ENCODE data around the gene LINGO1. TPM values are rescaled to one million over a fixed set of nuclear protein-coding genes. Genes with fewer than 3 reads are reported as not detected.

Gene LINGO1
- total and polyA plus RNA-seq, 2 donors (not counting 3 experiments of a cell fraction or from before 2014, with no cell fraction given), result 0.15 to 0.33 TPM

- H3K9me1 ChIP-seq (replicated peaks; ENCODE audit: control insufficient read depth, extremely low read depth, insufficient read depth, low read length), result no peaks in the 10 kb centered on the region
- dilution Hi-C loops (cut with MboI; ENCODE audit: extremely low pct_ligation_motif_present, low sequenced_read_pairs), result no loop called here
- CTCF ChIA-PET, result no interaction called here
- H3K27me3 ChIP-seq (ENCODE audit: control insufficient read depth in 2 of 2, insufficient read depth in 2 of 2, low read length in 2 of 2), result peaks cover 6 to 11% of the 10 kb centered on the region in 2 experiments
- no peaks in the 10 kb centered on the region for H3K79me2 ChIP-seq (ENCODE audit: control insufficient read depth, insufficient read depth, low read length)
- H4K20me1 ChIP-seq (replicated peaks; ENCODE audit: control insufficient read depth, extremely low read depth, insufficient read depth, low read length), result no peaks in the 10 kb centered on the region
- no peak overlapping the region for H3K4me3 ChIP-seq (replicated peaks in 1 of 3; ENCODE audit: insufficient read depth in 1 of 3, low read depth in 1 of 3, low read length in 3 of 3)
- no peaks in the 10 kb centered on the region for H3K9me3 ChIP-seq (replicated peaks; ENCODE audit: control insufficient read depth, insufficient read depth, low read length)
- no peak overlapping the region for H2AFZ ChIP-seq (ENCODE audit: low read depth, low read length)
- no peaks in the 10 kb centered on the region for H3K4me1 ChIP-seq (ENCODE audit: control insufficient read depth, extremely low read depth, insufficient read depth, low read length)
- H3K9ac ChIP-seq (replicated peaks; ENCODE audit: extremely low read depth, insufficient read depth, low read length), result no peak overlapping the region
- no peaks in the 10 kb centered on the region for H3K36me3 ChIP-seq (ENCODE audit: control insufficient read depth in 2 of 2, extremely low read depth in 1 of 2, insufficient read depth in 2 of 2, low read length in 2 of 2)
- DNase-seq (ENCODE audit: low read depth, low spot score), result no peak
- BruUV-seq (replicated peaks), result no TSS peak
- no peak overlapping the region for H3K4me2 ChIP-seq (ENCODE audit: insufficient read depth, low read length)
- FAIRE-seq, result no peak
- POLR2A ChIA-PET, result no interaction called here
- no peak for TF ChIP-seq JUN (IDR thresholded peaks at IDR 0.05; ENCODE audit: borderline replicate concordance, insufficient read depth, insufficient read length, low read depth)
- no peak for TF ChIP-seq MAX (IDR thresholded peaks at IDR 0.05; ENCODE audit: insufficient read depth, insufficient read length)
- no peak for TF ChIP-seq GATA2 (IDR thresholded peaks at IDR 0.05; ENCODE audit: insufficient read depth, insufficient read length, low read depth, low read length)
- TF ChIP-seq, protein P1, sequence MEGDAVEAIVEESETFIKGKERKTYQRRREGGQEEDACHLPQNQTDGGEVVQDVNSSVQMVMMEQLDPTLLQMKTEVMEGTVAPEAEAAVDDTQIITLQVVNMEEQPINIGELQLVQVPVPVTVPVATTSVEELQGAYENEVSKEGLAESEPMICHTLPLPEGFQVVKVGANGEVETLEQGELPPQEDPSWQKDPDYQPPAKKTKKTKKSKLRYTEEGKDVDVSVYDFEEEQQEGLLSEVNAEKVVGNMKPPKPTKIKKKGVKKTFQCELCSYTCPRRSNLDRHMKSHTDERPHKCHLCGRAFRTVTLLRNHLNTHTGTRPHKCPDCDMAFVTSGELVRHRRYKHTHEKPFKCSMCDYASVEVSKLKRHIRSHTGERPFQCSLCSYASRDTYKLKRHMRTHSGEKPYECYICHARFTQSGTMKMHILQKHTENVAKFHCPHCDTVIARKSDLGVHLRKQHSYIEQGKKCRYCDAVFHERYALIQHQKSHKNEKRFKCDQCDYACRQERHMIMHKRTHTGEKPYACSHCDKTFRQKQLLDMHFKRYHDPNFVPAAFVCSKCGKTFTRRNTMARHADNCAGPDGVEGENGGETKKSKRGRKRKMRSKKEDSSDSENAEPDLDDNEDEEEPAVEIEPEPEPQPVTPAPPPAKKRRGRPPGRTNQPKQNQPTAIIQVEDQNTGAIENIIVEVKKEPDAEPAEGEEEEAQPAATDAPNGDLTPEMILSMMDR (IDR thresholded peaks at IDR 0.05; ENCODE audit: extremely low read depth in 1 of 2, insufficient read depth in 1 of 2, low read depth in 1 of 2, low read length in 2 of 2), result no peak
- no peak for TF ChIP-seq POLR2AphosphoS5 (IDR thresholded peaks at IDR 0.05; ENCODE audit: insufficient read depth, low read depth, low read length)
- TF ChIP-seq FOS (IDR thresholded peaks at IDR 0.05; ENCODE audit: borderline replicate concordance, insufficient read depth, low read length), result no peak
- TF ChIP-seq EZH2 (IDR thresholded peaks at IDR 0.05; ENCODE audit: borderline replicate concordance, low read depth, low read length, severe bottlenecking), result no peak
- TF ChIP-seq MYC (IDR thresholded peaks at IDR 0.05; ENCODE audit: low read depth, low read length), result no peak
- no peak for TF ChIP-seq POLR2A (IDR thresholded peaks at IDR 0.05; ENCODE audit: low read depth, low read length)
- H3K27ac ChIP-seq (ENCODE audit: insufficient read depth, low read depth, low read length), result no peak overlapping the region
- intact Hi-C loops (cut with micrococcal nuclease), result loop anchor here (10.0 kb wide), 1 partner anchor 145 kb away; no protein-coding TSS in a partner anchor
Measured at GRCh38 chr15:77639431-77639830, 6.7 kb upstream of the LINGO1 start.

Data from endothelial cell of umbilical vein (primary cell).